Liver (tissue), 3 donors: ENCODE data around the gene HCFC1.

ENCODE experiments used
- EGR1 ChIP-seq, 2 donors: IDR thresholded peaks; 2 replicates each; pipeline ENCODE4 v1.6.1; 2016 to 2018; ENCODE audit warnings: antibody characterized with exemption in 2 of 2, low read depth in 2 of 2
- GABPA ChIP-seq, 2 donors: IDR thresholded peaks in 1 of 2; conservative IDR thresholded peaks in 1 of 2; 2 replicates each; pipeline ENCODE4 v1.6.1; 2016; ENCODE audit warnings: antibody characterized with exemption in 2 of 2, mild to moderate bottlenecking in 1 of 2, moderate library complexity in 1 of 2
- HNF4A ChIP-seq, 2 donors: conservative IDR thresholded peaks; 2 replicates each; pipeline ENCODE4 v1.6.1; 2016; ENCODE audit warnings: antibody characterized with exemption in 2 of 2, mild to moderate bottlenecking in 2 of 2
- RAD21 ChIP-seq, 2 donors: IDR thresholded peaks; 2 replicates each; pipeline ENCODE4 v1.6.1; 2016; ENCODE audit warnings: antibody characterized with exemption in 2 of 2, mild to moderate bottlenecking in 2 of 2
- TAF1 ChIP-seq: conservative IDR thresholded peaks from 2 replicates; pipeline ENCODE4 v1.6.1; 2016; ENCODE audit warnings: antibody characterized with exemption, mild to moderate bottlenecking
- TF ChIP-seq, protein P1 (sequence below): fragments of 150-350 bp; IDR thresholded peaks from 2 replicates; pipeline ENCODE4 v1.5.1; 2017; ENCODE audit warnings: improper control_type of control experiment, low read depth, low read length; ENCODE audit not compliant: missing input control
- TF ChIP-seq, protein P2 (sequence below): IDR thresholded peaks from 2 replicates; pipeline ENCODE4 v1.6.1; 2016; ENCODE audit warnings: antibody characterized with exemption, mild to moderate bottlenecking
- TF ChIP-seq, protein P3 (sequence below): IDR thresholded peaks from 2 replicates; pipeline ENCODE4 v1.6.1; 2016; ENCODE audit warnings: antibody characterized with exemption
- TF ChIP-seq, protein P4 (sequence below): IDR thresholded peaks from 2 replicates; pipeline ENCODE4 v1.6.1; 2016; ENCODE audit warnings: antibody characterized with exemption
- donor health status: healthy.
- donor health status: healthy.

DNA sequence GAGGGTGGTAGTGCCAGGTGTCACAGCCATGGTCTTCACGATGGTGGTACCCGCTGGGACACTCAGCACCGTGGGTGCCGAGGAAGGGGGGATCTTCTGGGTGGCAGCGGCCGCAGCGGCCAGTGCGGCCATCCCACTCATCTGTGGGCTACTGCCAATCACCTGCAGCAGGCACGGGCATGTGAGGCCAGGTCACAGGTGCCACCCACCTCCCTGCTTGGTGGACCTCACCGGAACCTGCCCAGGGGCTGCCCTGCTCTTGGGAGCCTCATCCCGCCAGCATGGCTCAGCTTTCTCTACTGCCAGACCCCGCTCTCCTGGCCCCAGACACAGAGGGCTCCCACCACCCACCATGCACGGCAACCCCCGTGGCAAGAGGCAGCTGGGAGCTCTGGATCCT is 13.0 kb downstream of the HCFC1 start:
- TF ChIP-seq GABPA (IDR thresholded peaks at IDR 0.05 in 1 of 2, conservative IDR thresholded peaks at IDR 0.05 in 1 of 2) = no peak
- TF ChIP-seq, protein P1, sequence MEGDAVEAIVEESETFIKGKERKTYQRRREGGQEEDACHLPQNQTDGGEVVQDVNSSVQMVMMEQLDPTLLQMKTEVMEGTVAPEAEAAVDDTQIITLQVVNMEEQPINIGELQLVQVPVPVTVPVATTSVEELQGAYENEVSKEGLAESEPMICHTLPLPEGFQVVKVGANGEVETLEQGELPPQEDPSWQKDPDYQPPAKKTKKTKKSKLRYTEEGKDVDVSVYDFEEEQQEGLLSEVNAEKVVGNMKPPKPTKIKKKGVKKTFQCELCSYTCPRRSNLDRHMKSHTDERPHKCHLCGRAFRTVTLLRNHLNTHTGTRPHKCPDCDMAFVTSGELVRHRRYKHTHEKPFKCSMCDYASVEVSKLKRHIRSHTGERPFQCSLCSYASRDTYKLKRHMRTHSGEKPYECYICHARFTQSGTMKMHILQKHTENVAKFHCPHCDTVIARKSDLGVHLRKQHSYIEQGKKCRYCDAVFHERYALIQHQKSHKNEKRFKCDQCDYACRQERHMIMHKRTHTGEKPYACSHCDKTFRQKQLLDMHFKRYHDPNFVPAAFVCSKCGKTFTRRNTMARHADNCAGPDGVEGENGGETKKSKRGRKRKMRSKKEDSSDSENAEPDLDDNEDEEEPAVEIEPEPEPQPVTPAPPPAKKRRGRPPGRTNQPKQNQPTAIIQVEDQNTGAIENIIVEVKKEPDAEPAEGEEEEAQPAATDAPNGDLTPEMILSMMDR = no peak
- TF ChIP-seq, protein P2, sequence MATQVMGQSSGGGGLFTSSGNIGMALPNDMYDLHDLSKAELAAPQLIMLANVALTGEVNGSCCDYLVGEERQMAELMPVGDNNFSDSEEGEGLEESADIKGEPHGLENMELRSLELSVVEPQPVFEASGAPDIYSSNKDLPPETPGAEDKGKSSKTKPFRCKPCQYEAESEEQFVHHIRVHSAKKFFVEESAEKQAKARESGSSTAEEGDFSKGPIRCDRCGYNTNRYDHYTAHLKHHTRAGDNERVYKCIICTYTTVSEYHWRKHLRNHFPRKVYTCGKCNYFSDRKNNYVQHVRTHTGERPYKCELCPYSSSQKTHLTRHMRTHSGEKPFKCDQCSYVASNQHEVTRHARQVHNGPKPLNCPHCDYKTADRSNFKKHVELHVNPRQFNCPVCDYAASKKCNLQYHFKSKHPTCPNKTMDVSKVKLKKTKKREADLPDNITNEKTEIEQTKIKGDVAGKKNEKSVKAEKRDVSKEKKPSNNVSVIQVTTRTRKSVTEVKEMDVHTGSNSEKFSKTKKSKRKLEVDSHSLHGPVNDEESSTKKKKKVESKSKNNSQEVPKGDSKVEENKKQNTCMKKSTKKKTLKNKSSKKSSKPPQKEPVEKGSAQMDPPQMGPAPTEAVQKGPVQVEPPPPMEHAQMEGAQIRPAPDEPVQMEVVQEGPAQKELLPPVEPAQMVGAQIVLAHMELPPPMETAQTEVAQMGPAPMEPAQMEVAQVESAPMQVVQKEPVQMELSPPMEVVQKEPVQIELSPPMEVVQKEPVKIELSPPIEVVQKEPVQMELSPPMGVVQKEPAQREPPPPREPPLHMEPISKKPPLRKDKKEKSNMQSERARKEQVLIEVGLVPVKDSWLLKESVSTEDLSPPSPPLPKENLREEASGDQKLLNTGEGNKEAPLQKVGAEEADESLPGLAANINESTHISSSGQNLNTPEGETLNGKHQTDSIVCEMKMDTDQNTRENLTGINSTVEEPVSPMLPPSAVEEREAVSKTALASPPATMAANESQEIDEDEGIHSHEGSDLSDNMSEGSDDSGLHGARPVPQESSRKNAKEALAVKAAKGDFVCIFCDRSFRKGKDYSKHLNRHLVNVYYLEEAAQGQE = no peak
- TF ChIP-seq EGR1 (IDR thresholded peaks at IDR 0.05; ENCODE audit: low read depth in 2 of 2) = no peak
- TF ChIP-seq HNF4A (conservative IDR thresholded peaks at IDR 0.05) = no peak
- TF ChIP-seq RAD21 (IDR thresholded peaks at IDR 0.05) = no peak
- TF ChIP-seq, protein P3, sequence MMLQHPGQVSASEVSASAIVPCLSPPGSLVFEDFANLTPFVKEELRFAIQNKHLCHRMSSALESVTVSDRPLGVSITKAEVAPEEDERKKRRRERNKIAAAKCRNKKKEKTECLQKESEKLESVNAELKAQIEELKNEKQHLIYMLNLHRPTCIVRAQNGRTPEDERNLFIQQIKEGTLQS = no peak
- TF ChIP-seq TAF1 = no peak
- TF ChIP-seq, protein P4, sequence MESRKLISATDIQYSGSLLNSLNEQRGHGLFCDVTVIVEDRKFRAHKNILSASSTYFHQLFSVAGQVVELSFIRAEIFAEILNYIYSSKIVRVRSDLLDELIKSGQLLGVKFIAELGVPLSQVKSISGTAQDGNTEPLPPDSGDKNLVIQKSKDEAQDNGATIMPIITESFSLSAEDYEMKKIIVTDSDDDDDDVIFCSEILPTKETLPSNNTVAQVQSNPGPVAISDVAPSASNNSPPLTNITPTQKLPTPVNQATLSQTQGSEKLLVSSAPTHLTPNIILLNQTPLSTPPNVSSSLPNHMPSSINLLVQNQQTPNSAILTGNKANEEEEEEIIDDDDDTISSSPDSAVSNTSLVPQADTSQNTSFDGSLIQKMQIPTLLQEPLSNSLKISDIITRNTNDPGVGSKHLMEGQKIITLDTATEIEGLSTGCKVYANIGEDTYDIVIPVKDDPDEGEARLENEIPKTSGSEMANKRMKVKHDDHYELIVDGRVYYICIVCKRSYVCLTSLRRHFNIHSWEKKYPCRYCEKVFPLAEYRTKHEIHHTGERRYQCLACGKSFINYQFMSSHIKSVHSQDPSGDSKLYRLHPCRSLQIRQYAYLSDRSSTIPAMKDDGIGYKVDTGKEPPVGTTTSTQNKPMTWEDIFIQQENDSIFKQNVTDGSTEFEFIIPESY = no peak
